ENCODE results near the gene CSNK1G2. TPM values are rescaled to one million over a fixed set of nuclear protein-coding genes. Genes with fewer than 3 reads are reported as not detected.

CSNK1G2 gene
- total and polyA plus RNA-seq, 2 experiments from 2014 or later: 97.7 to 100 TPM

- Histone ChIP-seq H3K36me3 (no peaks in the 10 kb centered on the region), H3K4me1 (ENCODE audit: low read depth) (peaks cover 10% of the 10 kb centered on the region), H3K4me3 (no peak overlapping the region), H3K9me3 (ENCODE audit: low read depth) (no peaks in the 10 kb centered on the region), H3K27ac (no peak overlapping the region), H3K27me3 (no peaks in the 10 kb centered on the region)
- no peak for TF ChIP-seq CTCF (IDR thresholded peaks at IDR 0.05; ENCODE audit: low read depth, low read length)
- no peak for DNase-seq (ENCODE audit: low read depth in 1 of 2, low spot score in 1 of 2)
Measured at GRCh38 chr19:1944916-1945561, 4.1 kb downstream of the CSNK1G2 start.

GRCh38 chr19:1945899-1946298 is 4.9 kb downstream of the CSNK1G2 start:
- Histone ChIP-seq H3K9me3 (ENCODE audit: low read depth) (no peaks in the 10 kb centered on the region), H3K27ac (no peak overlapping the region), H3K36me3 (no peaks in the 10 kb centered on the region), H3K27me3 (no peaks in the 10 kb centered on the region), H3K4me3 (no peak overlapping the region), H3K4me1 (ENCODE audit: low read depth) (peaks cover 10% of the 10 kb centered on the region)
- peak; percentile 55 for TF ChIP-seq CTCF (IDR thresholded peaks at IDR 0.05; ENCODE audit: low read depth, low read length)
- peak; percentile 29 to 56 for DNase-seq (ENCODE audit: low read depth in 1 of 2, low spot score in 1 of 2)

- DNase-seq (ENCODE audit: low read depth in 1 of 2, low spot score in 1 of 2): no peak
- H3K27ac ChIP-seq: no peak overlapping the region
- TF ChIP-seq CTCF (IDR thresholded peaks at IDR 0.05; ENCODE audit: low read depth, low read length): no peak
- no peaks in the 10 kb centered on the region for H3K36me3 ChIP-seq
- H3K27me3 ChIP-seq: no peaks in the 10 kb centered on the region
- no peak overlapping the region for H3K4me3 ChIP-seq
- H3K9me3 ChIP-seq (ENCODE audit: low read depth): no peaks in the 10 kb centered on the region
- peaks cover 5% of the 10 kb centered on the region for H3K4me1 ChIP-seq (ENCODE audit: low read depth)
Measured at GRCh38 chr19:1947651-1948209, 6.8 kb downstream of the CSNK1G2 start.

- Histone ChIP-seq H3K27ac (no peak overlapping the region), H3K9me3 (ENCODE audit: low read depth) (no peaks in the 10 kb centered on the region), H3K4me1 (ENCODE audit: low read depth) (no peaks in the 10 kb centered on the region), H3K27me3 (no peaks in the 10 kb centered on the region), H3K36me3 (no peaks in the 10 kb centered on the region), H3K4me3 (no peak overlapping the region)
- no peak for DNase-seq (ENCODE audit: low read depth in 1 of 2, low spot score in 1 of 2)
- no peak for TF ChIP-seq CTCF (IDR thresholded peaks at IDR 0.05; ENCODE audit: low read depth, low read length)
Measured at GRCh38 chr19:1949304-1950101, 8.5 kb downstream of the CSNK1G2 start.

- H3K27ac ChIP-seq: no peak overlapping the region
- TF ChIP-seq CTCF (IDR thresholded peaks at IDR 0.05; ENCODE audit: low read depth, low read length): no peak
- H3K27me3 ChIP-seq: no peaks in the 10 kb centered on the region
- no peak overlapping the region for H3K4me3 ChIP-seq
- H3K36me3 ChIP-seq: no peaks in the 10 kb centered on the region
- no peaks in the 10 kb centered on the region for H3K9me3 ChIP-seq (ENCODE audit: low read depth)
- no peak for DNase-seq (ENCODE audit: low read depth in 1 of 2, low spot score in 1 of 2)
- no peaks in the 10 kb centered on the region for H3K4me1 ChIP-seq (ENCODE audit: low read depth)
Measured at GRCh38 chr19:1950640-1951039, 9.7 kb downstream of the CSNK1G2 start.

All from cardiac muscle cell (in vitro differentiated cells and primary cell).